ENCODE measurements around the gene BTG2. TPM values are rescaled to one million over a fixed set of nuclear protein-coding genes. Genes with fewer than 3 reads are reported as not detected.

BTG2 gene
- total RNA-seq, 2 donors from 2014 or later: 132 to 254 TPM

DNA sequence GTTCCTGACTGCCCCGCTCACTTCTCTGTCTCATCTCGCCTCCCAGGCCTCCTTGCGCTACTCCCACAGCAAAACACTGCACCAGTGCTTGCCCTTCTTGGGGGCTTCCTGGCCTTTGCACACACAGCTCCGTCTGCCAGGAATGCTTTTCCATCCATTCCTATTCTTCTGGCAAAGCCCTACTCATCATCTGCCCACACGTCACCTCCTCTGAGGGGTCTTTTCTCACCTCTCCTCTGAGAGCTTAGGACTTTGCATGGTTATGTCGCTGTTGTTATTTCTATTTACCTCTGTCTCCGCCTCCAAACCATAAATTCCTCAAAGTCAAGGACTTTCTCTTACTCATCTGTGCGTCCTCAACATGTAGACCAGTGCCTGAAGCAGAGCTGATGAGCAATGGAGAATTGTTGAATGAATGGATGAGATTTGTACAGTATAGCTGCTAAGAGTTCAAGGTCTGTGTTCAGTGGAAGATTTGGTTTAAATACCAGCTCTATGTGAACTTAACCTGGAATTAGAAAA is 26.4 kb upstream of the BTG2 start:
- H3K4me3 ChIP-seq: no peak overlapping the region
- H3K36me3 ChIP-seq: no peaks in the 10 kb centered on the region
- H3K27ac ChIP-seq: peak overlapping the region; percentile 92 to 99
- H3K4me1 ChIP-seq: peaks cover 0 to 88% of the 10 kb centered on the region in 2 donors
- no peak for DNase-seq (ENCODE audit: low spot score)
- no peaks in the 10 kb centered on the region for H3K9me3 ChIP-seq
- TF ChIP-seq, protein P1, sequence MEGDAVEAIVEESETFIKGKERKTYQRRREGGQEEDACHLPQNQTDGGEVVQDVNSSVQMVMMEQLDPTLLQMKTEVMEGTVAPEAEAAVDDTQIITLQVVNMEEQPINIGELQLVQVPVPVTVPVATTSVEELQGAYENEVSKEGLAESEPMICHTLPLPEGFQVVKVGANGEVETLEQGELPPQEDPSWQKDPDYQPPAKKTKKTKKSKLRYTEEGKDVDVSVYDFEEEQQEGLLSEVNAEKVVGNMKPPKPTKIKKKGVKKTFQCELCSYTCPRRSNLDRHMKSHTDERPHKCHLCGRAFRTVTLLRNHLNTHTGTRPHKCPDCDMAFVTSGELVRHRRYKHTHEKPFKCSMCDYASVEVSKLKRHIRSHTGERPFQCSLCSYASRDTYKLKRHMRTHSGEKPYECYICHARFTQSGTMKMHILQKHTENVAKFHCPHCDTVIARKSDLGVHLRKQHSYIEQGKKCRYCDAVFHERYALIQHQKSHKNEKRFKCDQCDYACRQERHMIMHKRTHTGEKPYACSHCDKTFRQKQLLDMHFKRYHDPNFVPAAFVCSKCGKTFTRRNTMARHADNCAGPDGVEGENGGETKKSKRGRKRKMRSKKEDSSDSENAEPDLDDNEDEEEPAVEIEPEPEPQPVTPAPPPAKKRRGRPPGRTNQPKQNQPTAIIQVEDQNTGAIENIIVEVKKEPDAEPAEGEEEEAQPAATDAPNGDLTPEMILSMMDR (IDR thresholded peaks at IDR 0.05): no peak
- no peaks in the 10 kb centered on the region for H3K27me3 ChIP-seq

DNA sequence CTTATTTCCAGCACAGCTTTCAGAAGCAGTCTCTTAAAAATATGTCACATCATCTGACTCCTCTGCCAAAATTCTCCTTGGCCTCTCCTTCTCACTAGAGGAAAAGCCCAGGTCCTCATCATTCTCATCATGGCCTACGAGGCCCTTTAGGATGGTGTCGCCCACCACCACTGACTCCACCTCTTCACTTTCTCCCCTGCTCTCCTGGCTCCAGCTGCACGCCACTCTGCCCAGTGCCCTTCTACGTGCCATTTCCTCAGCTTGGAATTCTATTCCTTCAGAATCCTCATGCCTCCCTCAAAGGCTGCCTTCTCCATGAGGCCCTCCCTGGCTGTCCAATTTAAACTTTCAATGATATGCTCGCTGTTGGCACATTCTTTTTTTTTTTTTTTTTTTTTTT is 25.3 kb upstream of the BTG2 start:
- H3K27ac ChIP-seq: peak overlapping the region; percentile 92 to 99
- H3K36me3 ChIP-seq: no peaks in the 10 kb centered on the region
- H3K9me3 ChIP-seq: no peaks in the 10 kb centered on the region
- H3K4me1 ChIP-seq: peaks cover 0 to 88% of the 10 kb centered on the region in 2 donors
- TF ChIP-seq, protein P1 (IDR thresholded peaks at IDR 0.05): no peak
- no peak overlapping the region for H3K4me3 ChIP-seq
- H3K27me3 ChIP-seq: no peaks in the 10 kb centered on the region
- DNase-seq (ENCODE audit: low spot score): no peak

DNA sequence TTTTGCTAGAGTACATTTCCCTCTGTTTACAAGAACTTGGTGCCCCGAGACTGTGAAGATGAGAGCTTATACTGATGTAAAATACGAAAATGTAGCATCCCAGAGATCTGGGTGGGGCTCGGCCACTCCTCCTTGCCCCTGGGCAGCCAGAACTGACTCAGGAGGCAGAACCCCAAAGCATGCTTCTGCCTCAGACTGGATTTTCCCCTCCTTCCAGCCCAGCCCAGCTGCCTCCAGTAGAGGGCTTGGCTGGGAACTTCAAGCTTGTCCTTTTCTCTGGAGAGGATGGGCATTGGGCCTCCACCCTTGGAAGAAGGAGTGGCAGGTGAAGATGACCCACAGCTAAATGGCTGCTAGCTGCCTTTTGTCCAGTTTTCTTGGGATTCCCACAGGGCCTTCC is 24.3 kb upstream of the BTG2 start:
- Histone ChIP-seq H3K27ac (peak overlapping the region; percentile 92 to 99), H3K27me3 (no peaks in the 10 kb centered on the region), H3K9me3 (no peaks in the 10 kb centered on the region), H3K4me3 (no peak overlapping the region), H3K36me3 (no peaks in the 10 kb centered on the region), H3K4me1 (peaks cover 0 to 84% of the 10 kb centered on the region in 2 donors)
- TF ChIP-seq, protein P1 (IDR thresholded peaks at IDR 0.05): no peak
- peak; percentile 57 for DNase-seq (ENCODE audit: low spot score)

DNA sequence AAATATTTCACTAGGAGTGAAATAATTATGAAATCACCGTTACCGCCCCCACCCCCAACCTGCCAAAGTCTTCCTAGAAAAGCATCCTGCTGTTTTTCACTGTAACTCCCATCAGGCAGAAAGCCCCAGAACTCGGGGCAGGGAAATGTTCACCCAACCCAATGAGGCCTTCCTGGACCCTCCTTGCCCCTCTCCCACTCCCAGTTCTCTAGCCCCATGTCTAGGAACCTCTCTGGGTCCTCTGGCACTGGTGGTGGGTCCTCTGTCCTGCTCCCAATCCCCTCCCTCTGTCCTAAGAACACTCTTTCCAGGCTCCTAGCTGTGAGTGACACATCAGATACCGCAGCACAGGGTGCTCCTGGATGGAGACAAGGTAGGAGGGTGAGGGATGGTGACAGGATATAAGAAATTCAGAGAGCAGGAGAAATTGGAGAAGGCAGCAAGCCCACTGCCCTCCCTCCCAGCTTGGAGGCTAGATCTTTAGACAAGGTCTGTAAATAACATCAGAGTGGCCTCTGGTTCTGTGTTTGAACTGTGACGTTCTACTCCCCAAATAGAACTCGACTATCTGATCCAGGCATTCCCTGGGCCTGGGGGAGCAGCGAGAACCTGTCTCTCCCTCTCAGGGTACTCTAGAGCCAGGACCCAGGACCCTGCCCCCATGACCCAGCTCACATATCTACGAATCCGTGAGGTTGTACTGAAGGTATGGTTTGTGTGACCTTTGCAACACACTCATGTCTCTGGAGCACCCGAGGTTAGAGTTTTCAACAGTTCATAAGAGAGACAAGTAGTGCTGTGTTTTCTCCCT is 23.3 kb upstream of the BTG2 start:
- Histone ChIP-seq H3K27ac (peak overlapping the region; percentile 92 to 99), H3K4me1 (peaks cover 0 to 84% of the 10 kb centered on the region in 2 donors), H3K9me3 (no peaks in the 10 kb centered on the region), H3K4me3 (no peak overlapping the region), H3K27me3 (no peaks in the 10 kb centered on the region), H3K36me3 (no peaks in the 10 kb centered on the region)
- DNase-seq (ENCODE audit: low spot score): peak; percentile 56
- TF ChIP-seq, protein P1 (IDR thresholded peaks at IDR 0.05): no peak

DNA sequence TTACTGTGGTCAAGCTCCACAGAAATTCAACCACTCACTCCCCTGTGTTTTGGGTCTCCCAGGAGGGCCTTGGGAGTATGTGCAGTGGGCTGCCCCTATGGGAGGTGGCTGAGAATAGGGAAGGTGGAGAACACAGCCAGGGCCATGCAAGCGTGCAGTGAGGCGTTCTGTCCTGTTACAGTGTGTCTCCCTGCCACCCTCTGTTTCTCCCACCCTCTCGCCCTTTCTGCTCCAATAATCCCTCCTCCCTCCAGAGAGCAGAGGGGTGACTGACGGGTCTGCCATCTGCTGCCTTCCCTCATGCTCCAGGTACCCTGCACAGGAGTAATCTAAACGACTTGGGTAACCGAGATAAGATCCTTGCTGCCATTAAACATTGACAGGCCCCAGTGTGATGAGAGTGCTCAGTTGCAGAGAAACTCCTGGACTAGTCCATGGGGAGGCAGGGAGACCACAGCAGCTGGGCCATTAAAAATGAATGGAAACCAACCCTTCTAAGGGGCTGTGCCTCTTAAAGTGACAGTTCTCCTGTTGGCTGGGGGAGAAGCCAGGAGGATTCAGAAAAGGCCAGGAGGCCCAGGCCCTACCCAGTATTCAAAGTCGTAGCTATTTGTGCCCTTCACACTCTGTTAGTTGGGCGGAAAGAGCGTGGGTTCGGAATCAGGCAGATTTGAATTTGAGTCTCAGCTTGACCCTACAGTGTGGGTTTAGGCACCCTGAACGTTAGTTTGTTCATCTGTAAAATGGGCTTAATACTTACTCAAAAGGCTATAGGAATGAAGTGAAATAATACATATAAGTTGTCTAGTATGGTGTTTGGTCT is 22.4 kb upstream of the BTG2 start:
- peak; percentile 56 for DNase-seq (ENCODE audit: low spot score)
- no peaks in the 10 kb centered on the region for H3K9me3 ChIP-seq
- no peak overlapping the region for H3K4me3 ChIP-seq
- no peaks in the 10 kb centered on the region for H3K27me3 ChIP-seq
- H3K4me1 ChIP-seq: peaks cover 0 to 84% of the 10 kb centered on the region in 2 donors
- TF ChIP-seq, protein P1 (IDR thresholded peaks at IDR 0.05): no peak
- H3K36me3 ChIP-seq: no peaks in the 10 kb centered on the region
- H3K27ac ChIP-seq: peak overlapping the region; percentile 92 to 99
